Measurements from ENCODE around the gene SYNPO2.

Gene SYNPO2

GRCh38 chr4:118904935-118905334, 16.3 kb downstream of the SYNPO2 start:
- TF ChIP-seq NFIC (IDR thresholded peaks at IDR 0.05), result no peak
- no peak for TF ChIP-seq CEBPB (IDR thresholded peaks at IDR 0.05)
- no peak for TF ChIP-seq TCF12 (IDR thresholded peaks at IDR 0.05; ENCODE audit: low read depth)
- no peak for TF ChIP-seq YY1 (IDR thresholded peaks at IDR 0.05; ENCODE audit: low read depth)
- no peak for TF ChIP-seq CREB1 (IDR thresholded peaks at IDR 0.05; ENCODE audit: low read depth)
- TF ChIP-seq TEAD4 (IDR thresholded peaks at IDR 0.05), result no peak
- TF ChIP-seq MAX (IDR thresholded peaks at IDR 0.05), result no peak
- TF ChIP-seq RAD21 (IDR thresholded peaks at IDR 0.05; ENCODE audit: low read depth), result no peak
- TF ChIP-seq, protein P1, sequence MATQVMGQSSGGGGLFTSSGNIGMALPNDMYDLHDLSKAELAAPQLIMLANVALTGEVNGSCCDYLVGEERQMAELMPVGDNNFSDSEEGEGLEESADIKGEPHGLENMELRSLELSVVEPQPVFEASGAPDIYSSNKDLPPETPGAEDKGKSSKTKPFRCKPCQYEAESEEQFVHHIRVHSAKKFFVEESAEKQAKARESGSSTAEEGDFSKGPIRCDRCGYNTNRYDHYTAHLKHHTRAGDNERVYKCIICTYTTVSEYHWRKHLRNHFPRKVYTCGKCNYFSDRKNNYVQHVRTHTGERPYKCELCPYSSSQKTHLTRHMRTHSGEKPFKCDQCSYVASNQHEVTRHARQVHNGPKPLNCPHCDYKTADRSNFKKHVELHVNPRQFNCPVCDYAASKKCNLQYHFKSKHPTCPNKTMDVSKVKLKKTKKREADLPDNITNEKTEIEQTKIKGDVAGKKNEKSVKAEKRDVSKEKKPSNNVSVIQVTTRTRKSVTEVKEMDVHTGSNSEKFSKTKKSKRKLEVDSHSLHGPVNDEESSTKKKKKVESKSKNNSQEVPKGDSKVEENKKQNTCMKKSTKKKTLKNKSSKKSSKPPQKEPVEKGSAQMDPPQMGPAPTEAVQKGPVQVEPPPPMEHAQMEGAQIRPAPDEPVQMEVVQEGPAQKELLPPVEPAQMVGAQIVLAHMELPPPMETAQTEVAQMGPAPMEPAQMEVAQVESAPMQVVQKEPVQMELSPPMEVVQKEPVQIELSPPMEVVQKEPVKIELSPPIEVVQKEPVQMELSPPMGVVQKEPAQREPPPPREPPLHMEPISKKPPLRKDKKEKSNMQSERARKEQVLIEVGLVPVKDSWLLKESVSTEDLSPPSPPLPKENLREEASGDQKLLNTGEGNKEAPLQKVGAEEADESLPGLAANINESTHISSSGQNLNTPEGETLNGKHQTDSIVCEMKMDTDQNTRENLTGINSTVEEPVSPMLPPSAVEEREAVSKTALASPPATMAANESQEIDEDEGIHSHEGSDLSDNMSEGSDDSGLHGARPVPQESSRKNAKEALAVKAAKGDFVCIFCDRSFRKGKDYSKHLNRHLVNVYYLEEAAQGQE (IDR thresholded peaks at IDR 0.05; ENCODE audit: low read depth), result no peak

DNA sequence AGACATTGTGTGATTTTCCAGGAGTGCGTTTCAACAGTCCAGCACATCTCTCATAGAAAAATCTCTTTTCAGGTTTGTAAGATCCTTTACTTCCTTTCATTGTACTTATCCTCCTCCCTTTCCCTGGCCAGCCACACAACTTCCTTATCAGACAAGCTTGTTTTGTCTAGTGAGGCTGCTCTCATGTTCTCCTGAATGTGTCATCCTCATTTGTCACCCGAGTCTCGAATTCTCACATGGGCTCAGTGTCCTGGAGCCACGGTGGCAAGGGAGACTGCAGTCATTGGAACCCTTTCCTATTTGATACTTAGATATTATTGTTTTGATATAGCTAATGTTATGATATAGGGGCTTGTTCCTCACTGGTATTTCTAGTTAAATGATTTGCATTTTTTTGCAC, 16.9 kb downstream of the SYNPO2 start:
- TF ChIP-seq TCF12 (IDR thresholded peaks at IDR 0.05; ENCODE audit: low read depth) (no peak), NFIC (IDR thresholded peaks at IDR 0.05) (no peak), TAF1 (IDR thresholded peaks at IDR 0.05; ENCODE audit: low read depth) (no peak), CEBPB (IDR thresholded peaks at IDR 0.05) (no peak), ZBTB7A (IDR thresholded peaks at IDR 0.05; ENCODE audit: low read depth) (no peak), TEAD4 (IDR thresholded peaks at IDR 0.05) (no peak), YY1 (IDR thresholded peaks at IDR 0.05; ENCODE audit: low read depth) (no peak), EP300 (IDR thresholded peaks at IDR 0.05; ENCODE audit: borderline replicate concordance) (no peak)
- TF ChIP-seq, protein P2, sequence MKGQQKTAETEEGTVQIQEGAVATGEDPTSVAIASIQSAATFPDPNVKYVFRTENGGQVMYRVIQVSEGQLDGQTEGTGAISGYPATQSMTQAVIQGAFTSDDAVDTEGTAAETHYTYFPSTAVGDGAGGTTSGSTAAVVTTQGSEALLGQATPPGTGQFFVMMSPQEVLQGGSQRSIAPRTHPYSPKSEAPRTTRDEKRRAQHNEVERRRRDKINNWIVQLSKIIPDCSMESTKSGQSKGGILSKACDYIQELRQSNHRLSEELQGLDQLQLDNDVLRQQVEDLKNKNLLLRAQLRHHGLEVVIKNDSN (IDR thresholded peaks at IDR 0.05), result no peak

DNA sequence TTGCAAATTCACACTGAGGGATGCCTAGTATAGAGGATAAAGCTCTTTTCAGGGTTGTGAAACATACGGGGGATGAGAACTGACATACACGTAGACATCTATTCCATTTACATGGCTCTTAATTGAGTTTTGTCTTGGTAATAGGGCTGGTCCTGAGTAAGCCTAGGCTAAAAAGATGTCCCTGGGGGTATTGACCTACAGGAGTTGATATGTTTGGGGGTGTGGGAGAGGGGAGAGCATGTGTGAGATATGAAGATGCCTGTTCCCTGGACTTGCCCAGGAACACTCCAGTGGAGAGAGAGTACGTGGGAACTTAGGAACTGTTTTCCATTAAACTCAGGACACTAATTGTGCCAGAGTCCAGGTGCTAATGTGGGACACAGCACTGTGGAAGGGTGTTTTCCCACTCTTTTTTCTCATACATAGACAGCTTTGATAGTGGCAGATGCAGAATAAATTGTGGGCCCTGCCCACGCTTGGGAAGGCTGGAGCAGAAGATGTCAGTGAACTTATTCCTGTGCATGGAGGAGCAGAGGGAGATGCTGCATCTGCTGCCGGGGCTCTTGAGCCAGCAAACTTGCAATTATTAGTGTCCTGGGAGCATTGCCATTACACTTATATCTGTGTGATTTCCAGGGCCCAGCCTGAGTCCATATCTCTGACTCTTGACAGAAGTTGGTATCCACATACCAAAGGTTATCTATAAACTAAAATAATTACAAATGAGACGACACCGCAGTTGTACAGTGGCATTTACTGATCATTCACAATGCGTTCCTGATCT, 20.7 kb downstream of the SYNPO2 start:
- TF ChIP-seq RAD21 (IDR thresholded peaks at IDR 0.05; ENCODE audit: low read depth), result no peak
- TF ChIP-seq FOXM1 (IDR thresholded peaks at IDR 0.05; ENCODE audit: borderline replicate concordance, low read depth), result no peak
- no peak for TF ChIP-seq YY1 (IDR thresholded peaks at IDR 0.05; ENCODE audit: low read depth)
- TF ChIP-seq, protein P1 (IDR thresholded peaks at IDR 0.05; ENCODE audit: low read depth), result no peak
- no peak for TF ChIP-seq MAX (IDR thresholded peaks at IDR 0.05)

DNA sequence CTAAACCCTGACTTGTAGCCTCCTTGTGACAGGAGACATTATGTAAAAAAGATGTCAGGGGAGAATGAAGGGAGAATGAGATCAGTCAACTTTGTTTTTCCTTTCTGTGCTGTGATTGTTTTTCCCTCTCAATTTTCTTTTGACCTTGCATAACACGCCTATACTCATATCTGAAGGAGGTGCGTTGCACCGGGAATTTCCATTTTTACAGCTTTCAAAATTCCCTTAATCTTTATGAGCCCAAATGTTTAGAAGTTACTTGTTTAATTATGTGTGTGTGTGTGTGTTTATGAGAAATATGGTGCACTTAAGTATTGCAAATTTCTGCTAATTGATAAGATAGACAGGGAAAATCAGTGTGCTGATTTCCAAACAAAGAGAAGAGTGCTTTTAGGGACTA, 21.6 kb downstream of the SYNPO2 start:
- no peak for TF ChIP-seq EP300 (IDR thresholded peaks at IDR 0.05; ENCODE audit: borderline replicate concordance)
- TF ChIP-seq, protein P1 (IDR thresholded peaks at IDR 0.05; ENCODE audit: low read depth), result no peak
- TF ChIP-seq, protein P2 (IDR thresholded peaks at IDR 0.05), result no peak
- no peak for TF ChIP-seq EGR1 (IDR thresholded peaks at IDR 0.05)
- no peak for TF ChIP-seq CREB1 (IDR thresholded peaks at IDR 0.05; ENCODE audit: low read depth)
- no peak for TF ChIP-seq FOXM1 (IDR thresholded peaks at IDR 0.05; ENCODE audit: borderline replicate concordance, low read depth)
- no peak for TF ChIP-seq TEAD4 (IDR thresholded peaks at IDR 0.05)
- no peak for TF ChIP-seq TAF1 (IDR thresholded peaks at IDR 0.05; ENCODE audit: low read depth)
- TF ChIP-seq CEBPB (IDR thresholded peaks at IDR 0.05), result no peak
- TF ChIP-seq YY1 (IDR thresholded peaks at IDR 0.05; ENCODE audit: low read depth), result no peak
- TF ChIP-seq MAX (IDR thresholded peaks at IDR 0.05), result no peak
- TF ChIP-seq RAD21 (IDR thresholded peaks at IDR 0.05; ENCODE audit: low read depth), result no peak
- no peak for TF ChIP-seq TCF12 (IDR thresholded peaks at IDR 0.05; ENCODE audit: low read depth)
- no peak for TF ChIP-seq NFIC (IDR thresholded peaks at IDR 0.05)
- TF ChIP-seq ZBTB7A (IDR thresholded peaks at IDR 0.05; ENCODE audit: low read depth), result no peak
